Neural cell (in vitro differentiated cells): ENCODE measurements around the gene LILRB2.

Experiments used
- EZH2 ChIP-seq: fragments of 200-600, 300-800 bp; shearing (Covaris generic), sonication (generic); IDR thresholded peaks from 2 replicates; pipeline ENCODE4 v1.6.1; 2014; ENCODE audit warnings: antibody characterized with exemption, low read length, borderline replicate concordance, mild to moderate bottlenecking; ENCODE audit not compliant: insufficient read depth, poor library complexity, severe bottlenecking
- TF ChIP-seq, protein P1 (sequence below): fragments of 450-650 bp; IDR thresholded peaks from 2 replicates; pipeline ENCODE4 v1.5.1; 2014; ENCODE audit warnings: antibody characterized with exemption, mild to moderate bottlenecking, moderate library complexity; ENCODE audit not compliant: poor library complexity, severe bottlenecking

DNA sequence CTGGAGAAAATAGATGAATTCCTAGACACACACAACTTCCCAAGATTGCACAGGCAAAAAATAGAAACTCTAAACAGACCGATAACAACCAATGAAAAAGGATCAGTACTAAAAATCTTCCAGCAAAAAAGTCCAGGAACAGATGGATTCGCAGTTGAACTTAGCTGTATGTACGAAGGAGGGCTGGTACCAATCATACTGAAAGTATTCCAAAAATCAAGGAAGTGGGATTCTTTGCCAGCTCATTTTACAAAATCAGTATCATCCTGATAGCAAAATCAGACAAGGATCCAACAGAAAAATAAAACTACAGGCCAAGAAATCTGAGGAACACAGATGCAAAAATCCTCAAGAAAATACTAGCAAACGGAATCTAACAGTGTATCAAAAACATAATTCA lies 6.5 kb upstream of the LILRB2 start:
- TF ChIP-seq, protein P1, sequence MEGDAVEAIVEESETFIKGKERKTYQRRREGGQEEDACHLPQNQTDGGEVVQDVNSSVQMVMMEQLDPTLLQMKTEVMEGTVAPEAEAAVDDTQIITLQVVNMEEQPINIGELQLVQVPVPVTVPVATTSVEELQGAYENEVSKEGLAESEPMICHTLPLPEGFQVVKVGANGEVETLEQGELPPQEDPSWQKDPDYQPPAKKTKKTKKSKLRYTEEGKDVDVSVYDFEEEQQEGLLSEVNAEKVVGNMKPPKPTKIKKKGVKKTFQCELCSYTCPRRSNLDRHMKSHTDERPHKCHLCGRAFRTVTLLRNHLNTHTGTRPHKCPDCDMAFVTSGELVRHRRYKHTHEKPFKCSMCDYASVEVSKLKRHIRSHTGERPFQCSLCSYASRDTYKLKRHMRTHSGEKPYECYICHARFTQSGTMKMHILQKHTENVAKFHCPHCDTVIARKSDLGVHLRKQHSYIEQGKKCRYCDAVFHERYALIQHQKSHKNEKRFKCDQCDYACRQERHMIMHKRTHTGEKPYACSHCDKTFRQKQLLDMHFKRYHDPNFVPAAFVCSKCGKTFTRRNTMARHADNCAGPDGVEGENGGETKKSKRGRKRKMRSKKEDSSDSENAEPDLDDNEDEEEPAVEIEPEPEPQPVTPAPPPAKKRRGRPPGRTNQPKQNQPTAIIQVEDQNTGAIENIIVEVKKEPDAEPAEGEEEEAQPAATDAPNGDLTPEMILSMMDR, result no peak
- TF ChIP-seq EZH2, result no peak
